ENCODE data around the gene MYCBP. TPM values are rescaled to one million over a fixed set of nuclear protein-coding genes. Genes with fewer than 3 reads are reported as not detected.
"Not testable (repeated sequence)": the region's sequence is repeated elsewhere in the genome, so short reads cannot be mapped to it uniquely, and the experiment has no call there.

Gene MYCBP
- total RNA-seq, 3 donors from 2014 or later = 9.1 to 36.1 (median 15.1) TPM

- peaks cover 4% of the 10 kb centered on the region for H3K36me3 ChIP-seq
- no peaks in the 10 kb centered on the region for H3K4me1 ChIP-seq
- no peak overlapping the region for H3K27ac ChIP-seq
- H3K4me3 ChIP-seq = no peak overlapping the region
- H3K27me3 ChIP-seq = no peaks in the 10 kb centered on the region
- DNase-seq (ENCODE audit: low spot score in 2 of 2) = no peak
- no peak for TF ChIP-seq POLR2AphosphoS5 (IDR thresholded peaks at IDR 0.05)
- no peak for TF ChIP-seq POLR2A (IDR thresholded peaks at IDR 0.05)
- TF ChIP-seq, protein P1, sequence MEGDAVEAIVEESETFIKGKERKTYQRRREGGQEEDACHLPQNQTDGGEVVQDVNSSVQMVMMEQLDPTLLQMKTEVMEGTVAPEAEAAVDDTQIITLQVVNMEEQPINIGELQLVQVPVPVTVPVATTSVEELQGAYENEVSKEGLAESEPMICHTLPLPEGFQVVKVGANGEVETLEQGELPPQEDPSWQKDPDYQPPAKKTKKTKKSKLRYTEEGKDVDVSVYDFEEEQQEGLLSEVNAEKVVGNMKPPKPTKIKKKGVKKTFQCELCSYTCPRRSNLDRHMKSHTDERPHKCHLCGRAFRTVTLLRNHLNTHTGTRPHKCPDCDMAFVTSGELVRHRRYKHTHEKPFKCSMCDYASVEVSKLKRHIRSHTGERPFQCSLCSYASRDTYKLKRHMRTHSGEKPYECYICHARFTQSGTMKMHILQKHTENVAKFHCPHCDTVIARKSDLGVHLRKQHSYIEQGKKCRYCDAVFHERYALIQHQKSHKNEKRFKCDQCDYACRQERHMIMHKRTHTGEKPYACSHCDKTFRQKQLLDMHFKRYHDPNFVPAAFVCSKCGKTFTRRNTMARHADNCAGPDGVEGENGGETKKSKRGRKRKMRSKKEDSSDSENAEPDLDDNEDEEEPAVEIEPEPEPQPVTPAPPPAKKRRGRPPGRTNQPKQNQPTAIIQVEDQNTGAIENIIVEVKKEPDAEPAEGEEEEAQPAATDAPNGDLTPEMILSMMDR (IDR thresholded peaks at IDR 0.05) = no peak
- intact Hi-C loops (cut with DNase I; ENCODE audit: low total_unique reads) = no loop called here
- no peaks in the 10 kb centered on the region for H3K9me3 ChIP-seq
Observed at GRCh38 chr1:38839363-38839762, 33.8 kb downstream of the MYCBP start.

- H3K4me1 ChIP-seq; H3K27me3 ChIP-seq; DNase-seq (ENCODE audit: low spot score in 2 of 2); H3K36me3 ChIP-seq; H3K27ac ChIP-seq; H3K9me3 ChIP-seq; intact Hi-C loops (cut with DNase I; ENCODE audit: low total_unique reads); H3K4me3 ChIP-seq: not testable (repeated sequence)
Observed at GRCh38 chr1:38836316-38836715, 36.8 kb downstream of the MYCBP start.

- DNase-seq (ENCODE audit: low spot score in 2 of 2) = no peak
- no peak for TF ChIP-seq POLR2AphosphoS5 (IDR thresholded peaks at IDR 0.05)
- TF ChIP-seq, protein P1 (IDR thresholded peaks at IDR 0.05) = peak; percentile 38 to 83 (median 74)
- TF ChIP-seq POLR2A (IDR thresholded peaks at IDR 0.05) = no peak
- peaks cover 4% of the 10 kb centered on the region for H3K36me3 ChIP-seq
- H3K27ac ChIP-seq = no peak overlapping the region
- H3K4me1 ChIP-seq = no peaks in the 10 kb centered on the region
- no peaks in the 10 kb centered on the region for H3K9me3 ChIP-seq
- intact Hi-C loops (cut with DNase I; ENCODE audit: low total_unique reads) = no loop called here
- no peaks in the 10 kb centered on the region for H3K27me3 ChIP-seq
- H3K4me3 ChIP-seq = no peak overlapping the region
Observed at GRCh38 chr1:38834937-38835827, 38.0 kb downstream of the MYCBP start.

DNA sequence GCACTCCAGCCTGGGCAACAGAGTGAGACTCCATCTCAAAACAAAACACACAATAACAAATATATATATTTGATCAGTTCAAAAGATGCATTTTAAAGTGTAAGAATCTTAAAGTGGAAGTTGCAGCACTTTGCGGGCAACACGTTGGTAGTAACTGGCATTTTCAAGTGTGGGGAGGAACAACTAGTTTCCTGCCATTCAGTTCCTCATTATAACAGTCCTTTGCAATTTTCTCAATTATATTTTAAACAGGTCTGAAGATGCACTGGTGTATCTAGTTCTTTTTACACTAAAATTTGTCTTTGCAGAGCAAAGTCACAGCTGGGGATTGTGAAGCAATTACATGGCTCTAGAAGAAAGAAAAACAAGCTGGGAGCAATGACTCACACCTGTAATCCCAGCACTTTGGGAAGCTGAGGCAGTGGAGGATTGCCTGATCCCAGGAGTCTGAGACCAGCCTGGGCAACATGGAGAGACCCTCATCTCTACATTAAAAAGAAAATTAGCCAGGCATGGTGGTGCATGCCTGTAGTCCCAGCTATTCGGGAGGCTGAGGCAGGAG, 38.8 kb downstream of the MYCBP start:
- DNase-seq (ENCODE audit: low spot score in 2 of 2) = no peak
- Histone ChIP-seq H3K4me3 (no peak overlapping the region), H3K27ac (no peak overlapping the region), H3K4me1 (no peaks in the 10 kb centered on the region), H3K36me3 (peaks cover 4% of the 10 kb centered on the region), H3K9me3 (no peaks in the 10 kb centered on the region), H3K27me3 (no peaks in the 10 kb centered on the region)
- TF ChIP-seq, protein P1 (IDR thresholded peaks at IDR 0.05) = no peak
- TF ChIP-seq POLR2A (IDR thresholded peaks at IDR 0.05) (no peak), POLR2AphosphoS5 (IDR thresholded peaks at IDR 0.05) (no peak)
- intact Hi-C loops (cut with DNase I; ENCODE audit: low total_unique reads) = no loop called here

DNA sequence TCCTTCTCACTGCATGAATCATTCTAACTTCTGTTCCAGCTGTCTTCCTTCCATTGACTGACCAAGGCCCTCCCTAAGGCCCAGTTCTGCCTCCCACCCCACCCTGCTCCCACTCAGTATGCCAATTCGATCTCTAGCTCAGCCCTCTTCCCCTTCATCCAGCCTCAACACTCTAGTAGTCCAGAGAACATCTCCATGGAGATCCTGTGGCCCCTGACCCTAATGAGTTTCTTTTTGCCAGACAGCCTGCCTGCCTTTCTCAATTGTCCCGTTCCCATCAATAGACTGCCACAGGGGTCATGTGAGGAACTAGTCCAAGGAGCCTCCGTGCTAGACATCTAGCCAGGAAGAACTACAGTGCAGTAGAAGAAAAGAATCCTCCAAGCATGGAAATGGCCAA, 40.0 kb downstream of the MYCBP start:
- Histone ChIP-seq H3K27ac (no peak overlapping the region), H3K4me3 (no peak overlapping the region), H3K9me3 (no peaks in the 10 kb centered on the region), H3K27me3 (no peaks in the 10 kb centered on the region), H3K4me1 (no peaks in the 10 kb centered on the region), H3K36me3 (no peaks in the 10 kb centered on the region)
- DNase-seq (ENCODE audit: low spot score in 2 of 2) = no peak
- intact Hi-C loops (cut with DNase I; ENCODE audit: low total_unique reads) = no loop called here
- TF ChIP-seq, protein P1 (IDR thresholded peaks at IDR 0.05) = no peak
- TF ChIP-seq POLR2A (IDR thresholded peaks at IDR 0.05) (no peak), POLR2AphosphoS5 (IDR thresholded peaks at IDR 0.05) (no peak)
